IPS DF 6.9 (cell line): ENCODE data around the gene ITPR2.
A peak's percentile ranks its signal among the peaks of the same experiment; 100 is the strongest.

Source experiments
- DNase-seq: peaks from one replicate; pipeline ENCODE4 v3.0.0-alpha.2; 2013; ENCODE audit warnings: low read depth, low spot score
- H3K27ac ChIP-seq: one replicate; pipeline ENCODE4 v1.5.1; 2013; ENCODE audit warnings: low read length, control low read depth
- H3K27me3 ChIP-seq: 2 replicates; pipeline ENCODE4 v1.6.1; 2013; ENCODE audit warnings: mild to moderate bottlenecking, low read length; ENCODE audit not compliant: control insufficient read depth, insufficient read depth
- H3K36me3 ChIP-seq: 2 replicates; pipeline ENCODE4 v1.6.1; 2013; ENCODE audit warnings: low read length; ENCODE audit not compliant: control insufficient read depth, insufficient read depth
- H3K4me1 ChIP-seq: 2 replicates; pipeline ENCODE4 v1.6.1; 2013; ENCODE audit warnings: low read length; ENCODE audit not compliant: control insufficient read depth, insufficient read depth
- H3K4me3 ChIP-seq: 2 replicates; pipeline ENCODE4 v1.5.1; 2013; ENCODE audit warnings: mild to moderate bottlenecking, low read length
- H3K9me3 ChIP-seq: 2 replicates; pipeline ENCODE4 v1.6.1; 2013; ENCODE audit warnings: low read length, inconsistent platforms; ENCODE audit not compliant: control insufficient read depth, insufficient read depth
- WGBS: extraction: QIAGEN DNeasy Blood & Tissue Kit; methylation state at CpG from one replicate; pipeline ENCODE4 v1.1.7; 2013; ENCODE audit warnings: mixed read lengths, missing lambda C conversion rate; ENCODE audit not compliant: insufficient read length, insufficient coverage; 5-methylcytosine and 5-hydroxymethylcytosine counted together

ITPR2 gene

GRCh38 chr12:26701604-26702215 is 131.3 kb downstream of the ITPR2 start:
- Histone ChIP-seq H3K4me1 (no peaks in the 10 kb centered on the region), H3K36me3 (no peaks in the 10 kb centered on the region), H3K27ac (no peak overlapping the region), H3K4me3 (no peak overlapping the region), H3K27me3 (no peaks in the 10 kb centered on the region), H3K9me3 (no peaks in the 10 kb centered on the region)
- no peak for DNase-seq
- no CpG with 5 or more reads among the region's 1 CpG for WGBS

GRCh38 chr12:26700430-26700829 is 132.6 kb downstream of the ITPR2 start:
- H3K27me3 ChIP-seq: no peaks in the 10 kb centered on the region
- no peaks in the 10 kb centered on the region for H3K4me1 ChIP-seq
- no peaks in the 10 kb centered on the region for H3K36me3 ChIP-seq
- no peak overlapping the region for H3K4me3 ChIP-seq
- H3K9me3 ChIP-seq: no peaks in the 10 kb centered on the region
- DNase-seq: no peak
- WGBS: no CpG with 5 or more reads among the region's 4 CpGs
- H3K27ac ChIP-seq: no peak overlapping the region

- Histone ChIP-seq H3K27me3 (no peaks in the 10 kb centered on the region), H3K9me3 (no peaks in the 10 kb centered on the region), H3K4me1 (no peaks in the 10 kb centered on the region), H3K4me3 (no peak overlapping the region), H3K27ac (no peak overlapping the region), H3K36me3 (no peaks in the 10 kb centered on the region)
- no CpG with 5 or more reads among the region's 2 CpGs for WGBS
- no peak for DNase-seq
Observed at GRCh38 chr12:26699237-26699636, 133.8 kb downstream of the ITPR2 start.

GRCh38 chr12:26698186-26698585 is 134.8 kb downstream of the ITPR2 start:
- Histone ChIP-seq H3K36me3 (no peaks in the 10 kb centered on the region), H3K27ac (no peak overlapping the region), H3K9me3 (no peaks in the 10 kb centered on the region), H3K4me1 (no peaks in the 10 kb centered on the region), H3K27me3 (no peaks in the 10 kb centered on the region), H3K4me3 (no peak overlapping the region)
- DNase-seq: no peak
- WGBS: no CpG with 5 or more reads among the region's 4 CpGs

- no CpG with 5 or more reads among the region's 3 CpGs for WGBS
- Histone ChIP-seq H3K27ac (no peak overlapping the region), H3K4me1 (no peaks in the 10 kb centered on the region), H3K4me3 (no peak overlapping the region), H3K9me3 (no peaks in the 10 kb centered on the region), H3K27me3 (no peaks in the 10 kb centered on the region), H3K36me3 (no peaks in the 10 kb centered on the region)
- no peak for DNase-seq
Observed at GRCh38 chr12:26697217-26697616, 135.8 kb downstream of the ITPR2 start.

- H3K9me3 ChIP-seq: no peaks in the 10 kb centered on the region
- H3K36me3 ChIP-seq: no peaks in the 10 kb centered on the region
Observed at GRCh38 chr12:26696613-26697092, 136.3 kb downstream of the ITPR2 start.

GRCh38 chr12:26696048-26696612 is 136.9 kb downstream of the ITPR2 start:
- Histone ChIP-seq H3K27ac (no peak overlapping the region), H3K36me3 (no peaks in the 10 kb centered on the region), H3K4me1 (no peaks in the 10 kb centered on the region), H3K4me3 (no peak overlapping the region), H3K9me3 (no peaks in the 10 kb centered on the region), H3K27me3 (no peaks in the 10 kb centered on the region)
- no peak for DNase-seq
- no CpG with 5 or more reads among the region's 3 CpGs for WGBS

More at GRCh38 chr12:26696613-26697092, 136.3 kb downstream of the ITPR2 start:
- WGBS: no CpG with 5 or more reads among the region's 7 CpGs
- Histone ChIP-seq H3K27ac (no peak overlapping the region), H3K4me1 (no peaks in the 10 kb centered on the region), H3K4me3 (no peak overlapping the region), H3K27me3 (no peaks in the 10 kb centered on the region)
- no peak for DNase-seq

- no CpG with 5 or more reads among the region's 2 CpGs for WGBS
- no peak for DNase-seq
- no peaks in the 10 kb centered on the region for H3K36me3 ChIP-seq
- H3K9me3 ChIP-seq: no peaks in the 10 kb centered on the region
- H3K27me3 ChIP-seq: no peaks in the 10 kb centered on the region
- H3K27ac ChIP-seq: no peak overlapping the region
- H3K4me3 ChIP-seq: no peak overlapping the region
- no peaks in the 10 kb centered on the region for H3K4me1 ChIP-seq
Observed at GRCh38 chr12:26694402-26694801, 138.6 kb downstream of the ITPR2 start.

- Histone ChIP-seq H3K4me1 (no peaks in the 10 kb centered on the region), H3K36me3 (no peaks in the 10 kb centered on the region), H3K27ac (no peak overlapping the region), H3K4me3 (no peak overlapping the region), H3K27me3 (no peaks in the 10 kb centered on the region), H3K9me3 (no peaks in the 10 kb centered on the region)
- WGBS: no CpG with 5 or more reads among the region's 4 CpGs
- no peak for DNase-seq
Observed at GRCh38 chr12:26692407-26692806, 140.6 kb downstream of the ITPR2 start.

- Histone ChIP-seq H3K27me3 (no peaks in the 10 kb centered on the region), H3K4me3 (no peak overlapping the region), H3K27ac (no peak overlapping the region), H3K9me3 (no peaks in the 10 kb centered on the region), H3K4me1 (no peaks in the 10 kb centered on the region), H3K36me3 (no peaks in the 10 kb centered on the region)
- WGBS: no CpG with 5 or more reads among the region's 15 CpGs
- DNase-seq: peak; percentile 16
Observed at GRCh38 chr12:26691234-26691970, 141.6 kb downstream of the ITPR2 start.
